Left lung (tissue), 10 donors: Measurements from ENCODE around the gene LTBP1. TPM values are rescaled to one million over a fixed set of nuclear protein-coding genes. Genes with fewer than 3 reads are reported as not detected.

Experiments used
- ATAC-seq: fragments of 200-7000 bp; cut with Tn5 transposase; one replicate; pipeline ENCODE4 v1.9.1; 2020; ENCODE audit warnings: moderate library complexity
- DNase-seq, 4 donors: peaks; one replicate each; pipeline ENCODE4 v3.0.0-alpha.2; 2013 to 2020
- H3K27ac ChIP-seq, 2 donors: fragments of 200-600 bp; sonication (generic) in 1 of 2; one replicate each; pipeline versions ENCODE4 v1.5.0 to v1.8.0; 2020 to 2021
- H3K27me3 ChIP-seq, 2 donors: fragments of 200-600 bp; sonication (generic) in 1 of 2; one replicate each; pipeline versions ENCODE4 v1.5.0 to v1.8.0; 2020 to 2021
- H3K36me3 ChIP-seq, 2 donors: fragments of 200-600 bp; sonication (generic) in 1 of 2; one replicate each; pipeline versions ENCODE4 v1.5.0 to v1.8.0; 2020 to 2021
- H3K4me1 ChIP-seq, 2 donors: fragments of 200-600 bp; one replicate each; pipeline ENCODE4 v1.8.0; 2021
- H3K4me3 ChIP-seq, 2 donors: fragments of 200-600 bp; sonication (generic) in 1 of 2; one replicate each; pipeline versions ENCODE4 v1.5.0 to v1.8.0; 2020 to 2021; ENCODE audit warnings: mild to moderate bottlenecking in 1 of 2
- H3K9me3 ChIP-seq, 2 donors: fragments of 200-600 bp; sonication (generic) in 1 of 2; one replicate each; pipeline versions ENCODE4 v1.5.0 to v1.8.0; 2020 to 2021
- CTCF ChIP-seq, 2 donors: fragments of 200-600 bp; sonication (generic) in 1 of 2; IDR thresholded peaks; one replicate each; pipeline versions ENCODE4 v1.5.0 to v1.8.0; 2021; ENCODE audit warnings: antibody characterized with exemption in 2 of 2
- intact Hi-C, 2 donors: fragments of 100-400 bp; cut with DNase I; formaldehyde crosslinking; loops; one replicate each; pipeline versions ENCODE4 v1.11.2 to v1.14.2; 2022
- polyA plus RNA-seq, 6 donors: library from polyadenylated mRNA; unstranded; fragments of 120-200 nt; gene quantifications; one replicate each; pipeline ENCODE4 v1.2.1, GENCODE V29; 2013; ENCODE audit not compliant: insufficient read length in 6 of 6
- total RNA-seq, 2 donors: library from RNA; stranded (reverse); fragmentation: NEBNext Ultra II Directional; extraction: Animal tissue kit (Norgen Biotek cat#: 25700); gene quantifications; one replicate each; pipeline ENCODE4 v1.2.1, GENCODE V29; 2021
- donor health status: DM: no; HTN: yes; CAD: no.
- donor health status: DM: no; HTN: no; CAD: no.

LTBP1 gene
- total and polyA plus RNA-seq, 8 donors: 35.4 to 81.2 (median 50.9) TPM

- H3K4me3 ChIP-seq: no peak overlapping the region
- no peaks in the 10 kb centered on the region for H3K27me3 ChIP-seq
- DNase-seq (no peak), ATAC-seq (no peak)
- H3K4me1 ChIP-seq: peaks cover 0 to 9% of the 10 kb centered on the region in 2 donors
- no peaks in the 10 kb centered on the region for H3K9me3 ChIP-seq
- no peak for TF ChIP-seq CTCF (IDR thresholded peaks at IDR 0.05)
- H3K27ac ChIP-seq: no peak overlapping the region
- H3K36me3 ChIP-seq: no peaks in the 10 kb centered on the region
- intact Hi-C loops: no loop called here
These were observed 379.3 kb downstream of the LTBP1 start for GRCh38 chr2:33326100-33326499.

- no peak overlapping the region for H3K27ac ChIP-seq
- DNase-seq (no peak), ATAC-seq (no peak)
- no peaks in the 10 kb centered on the region for H3K4me1 ChIP-seq
- no peak for TF ChIP-seq CTCF (IDR thresholded peaks at IDR 0.05)
- no peaks in the 10 kb centered on the region for H3K27me3 ChIP-seq
- no peaks in the 10 kb centered on the region for H3K36me3 ChIP-seq
- intact Hi-C loops: no loop called here
- no peaks in the 10 kb centered on the region for H3K9me3 ChIP-seq
- no peak overlapping the region for H3K4me3 ChIP-seq
These were observed 386.7 kb downstream of the LTBP1 start for GRCh38 chr2:33333433-33333832.

- Histone ChIP-seq H3K27me3 (no peaks in the 10 kb centered on the region), H3K27ac (no peak overlapping the region), H3K9me3 (no peaks in the 10 kb centered on the region), H3K36me3 (no peaks in the 10 kb centered on the region), H3K4me1 (no peaks in the 10 kb centered on the region), H3K4me3 (no peak overlapping the region)
- ATAC-seq (no peak), DNase-seq (no peak)
- intact Hi-C loops: no loop called here
- no peak for TF ChIP-seq CTCF (IDR thresholded peaks at IDR 0.05)
These were observed 387.3 kb downstream of the LTBP1 start for GRCh38 chr2:33334083-33334482.

- H3K36me3 ChIP-seq: no peaks in the 10 kb centered on the region
- H3K4me1 ChIP-seq: no peaks in the 10 kb centered on the region
- ATAC-seq (no peak), DNase-seq (no peak)
- intact Hi-C loops: no loop called here
- no peak for TF ChIP-seq CTCF (IDR thresholded peaks at IDR 0.05)
- no peak overlapping the region for H3K4me3 ChIP-seq
- H3K9me3 ChIP-seq: no peaks in the 10 kb centered on the region
- no peak overlapping the region for H3K27ac ChIP-seq
- H3K27me3 ChIP-seq: no peaks in the 10 kb centered on the region
These were observed 388.8 kb downstream of the LTBP1 start for GRCh38 chr2:33335516-33335915.

- intact Hi-C loops: no loop called here
- TF ChIP-seq CTCF (IDR thresholded peaks at IDR 0.05): no peak
These were observed 389.4 kb downstream of the LTBP1 start for GRCh38 chr2:33336036-33336625.

More at GRCh38 chr2:33336036-33336625, 389.4 kb downstream of the LTBP1 start:
- Histone ChIP-seq H3K27me3 (no peaks in the 10 kb centered on the region), H3K4me3 (no peak overlapping the region), H3K36me3 (no peaks in the 10 kb centered on the region), H3K9me3 (no peaks in the 10 kb centered on the region), H3K27ac (peak overlapping the region in 1 of 2 donors; percentile 28), H3K4me1 (no peaks in the 10 kb centered on the region)
- DNase-seq: no peak
- ATAC-seq: peak; percentile 15
